ENCODE data around the gene ADGRF5.
"Not testable (repeated sequence)": the region's sequence is repeated elsewhere in the genome, so short reads cannot be mapped to it uniquely, and the experiment has no call there.

Gene ADGRF5

DNA sequence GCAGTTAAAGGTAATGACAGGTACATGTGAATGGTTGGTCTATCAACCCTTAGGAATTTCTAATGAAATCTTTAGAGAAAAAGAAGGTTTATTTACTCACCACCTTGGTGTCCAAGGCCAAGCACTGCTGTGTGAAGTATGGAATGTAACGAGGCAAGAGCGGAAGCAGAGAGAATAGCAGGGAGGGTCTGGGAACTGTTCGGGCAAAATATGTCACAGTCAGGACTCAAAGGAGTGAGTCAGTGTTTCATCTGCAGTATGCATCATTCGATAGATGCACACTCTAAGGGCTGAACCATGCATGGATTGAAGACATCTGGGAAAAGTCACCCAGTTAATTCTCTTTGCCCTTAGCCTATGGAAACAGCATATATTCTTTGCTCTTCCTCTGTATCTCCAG lies 33.2 kb downstream of the ADGRF5 start:
- no peak for DNase-seq (ENCODE audit: low spot score)

DNA sequence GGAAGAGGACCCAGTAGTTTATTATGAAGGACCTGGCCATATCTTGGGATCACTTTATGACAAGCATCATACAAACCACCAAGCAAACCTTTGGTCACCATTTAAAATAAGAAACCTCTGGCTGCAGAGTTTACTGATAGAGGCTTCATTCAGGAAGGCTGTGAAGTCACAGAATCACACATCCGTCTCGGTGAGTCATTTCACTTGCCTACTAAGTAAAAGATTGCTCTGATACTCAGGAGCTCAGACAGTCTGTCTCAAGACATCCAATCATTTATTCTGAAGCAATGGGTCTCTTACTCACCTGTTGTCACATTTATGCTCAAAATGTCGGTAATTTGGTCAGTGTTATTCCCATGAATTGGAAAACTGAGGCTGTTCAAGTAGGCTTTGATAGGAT lies 33.7 kb downstream of the ADGRF5 start:
- DNase-seq (ENCODE audit: low spot score): no peak

DNA sequence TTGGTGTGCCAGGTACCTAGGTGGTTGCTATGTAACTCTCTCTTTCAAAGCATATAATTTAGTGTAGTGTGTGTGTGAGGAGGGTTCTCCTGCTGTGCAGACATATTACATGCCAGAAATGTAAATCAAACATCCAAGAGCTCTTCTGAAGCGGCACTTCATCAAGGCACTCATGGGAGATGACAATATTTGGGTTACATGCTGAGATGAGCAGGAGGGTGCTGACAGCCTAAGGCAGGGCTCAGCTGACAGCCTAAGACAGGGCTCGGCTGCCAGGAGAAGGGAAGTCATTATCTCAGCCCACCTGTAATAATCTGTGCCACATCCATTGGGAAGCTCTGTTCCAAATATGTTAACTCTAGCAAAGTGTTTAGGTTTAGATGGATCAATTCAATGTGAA lies 39.1 kb downstream of the ADGRF5 start:
- no peak for DNase-seq (ENCODE audit: low spot score)

DNA sequence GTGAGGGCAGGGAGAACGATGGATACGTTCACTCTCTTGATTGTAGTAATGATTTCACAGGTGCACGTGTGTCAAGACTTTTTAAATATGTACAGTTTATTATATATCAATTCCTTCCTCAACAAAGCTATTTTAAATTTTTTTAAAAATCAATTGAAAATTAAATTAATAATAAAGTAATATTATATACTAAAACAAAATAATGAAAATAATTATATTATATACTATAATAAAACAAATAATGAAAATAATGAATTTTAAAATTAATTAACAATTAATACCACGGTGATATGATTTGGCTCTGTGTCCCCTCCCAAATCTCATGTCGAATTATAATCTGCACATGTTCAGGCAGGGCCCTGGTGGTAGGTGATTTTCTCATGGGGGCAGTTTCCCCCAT lies 42.7 kb downstream of the ADGRF5 start:
- no peak for DNase-seq (ENCODE audit: low spot score)

DNA sequence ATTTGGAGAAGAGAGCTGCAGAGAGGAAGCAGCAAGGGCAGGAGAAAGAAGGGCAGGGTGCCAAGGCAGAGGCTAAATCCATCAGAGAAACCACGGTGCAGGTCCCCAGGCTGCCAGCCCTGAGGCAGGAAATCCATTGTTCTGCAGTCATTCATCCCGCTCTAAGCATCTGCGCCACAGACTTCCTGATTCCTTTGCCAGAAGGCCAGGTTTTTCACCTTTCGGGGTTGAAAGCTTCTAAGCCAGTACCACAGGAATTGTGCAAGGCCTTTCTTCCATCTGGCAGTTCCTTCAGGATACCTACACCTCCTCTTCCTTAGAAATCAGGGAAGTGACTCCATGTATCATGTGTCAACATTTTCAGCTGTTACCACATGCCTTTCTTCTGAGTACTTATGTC lies 45.6 kb downstream of the ADGRF5 start:
- DNase-seq (ENCODE audit: low spot score): no peak

DNA sequence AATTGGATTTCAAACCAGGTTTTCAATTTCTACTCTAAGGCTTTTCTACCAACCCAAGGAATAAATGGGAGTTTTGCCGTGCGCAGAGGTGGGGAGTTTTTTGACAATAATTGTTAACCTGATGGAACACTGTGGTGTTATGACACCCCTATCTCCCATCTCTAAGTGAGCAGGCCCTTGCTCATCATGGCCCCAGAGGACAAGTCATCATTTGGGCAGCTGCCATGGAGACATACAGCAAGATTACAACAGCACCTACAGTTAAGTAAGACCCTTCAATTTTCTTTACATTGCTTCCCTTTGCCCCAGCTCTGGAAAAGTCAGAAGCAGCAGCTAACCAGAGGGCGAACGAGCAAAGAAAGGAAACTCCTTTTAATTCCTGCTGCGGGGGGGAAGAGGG lies 54.3 kb downstream of the ADGRF5 start:
- DNase-seq (ENCODE audit: low spot score): no peak

DNA sequence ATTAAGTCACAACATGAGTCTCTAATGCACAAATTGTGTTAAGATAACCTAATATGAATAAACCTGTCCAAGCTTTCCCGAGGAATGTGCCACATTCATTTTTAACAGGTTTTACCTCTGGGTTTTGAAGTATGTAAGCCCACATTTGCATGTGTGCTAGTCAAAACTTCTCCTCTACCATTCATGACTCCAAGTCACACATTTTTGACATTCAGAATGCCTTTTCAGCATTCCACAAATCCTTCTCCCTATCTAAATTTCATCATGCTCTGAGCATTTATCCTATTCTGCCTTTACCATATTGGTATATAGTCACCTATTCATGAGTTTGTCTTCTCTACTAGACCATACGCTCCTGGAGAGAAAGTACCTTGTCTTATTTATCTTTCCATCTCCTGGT lies 56.5 kb downstream of the ADGRF5 start:
- no peak for DNase-seq (ENCODE audit: low spot score)

DNA sequence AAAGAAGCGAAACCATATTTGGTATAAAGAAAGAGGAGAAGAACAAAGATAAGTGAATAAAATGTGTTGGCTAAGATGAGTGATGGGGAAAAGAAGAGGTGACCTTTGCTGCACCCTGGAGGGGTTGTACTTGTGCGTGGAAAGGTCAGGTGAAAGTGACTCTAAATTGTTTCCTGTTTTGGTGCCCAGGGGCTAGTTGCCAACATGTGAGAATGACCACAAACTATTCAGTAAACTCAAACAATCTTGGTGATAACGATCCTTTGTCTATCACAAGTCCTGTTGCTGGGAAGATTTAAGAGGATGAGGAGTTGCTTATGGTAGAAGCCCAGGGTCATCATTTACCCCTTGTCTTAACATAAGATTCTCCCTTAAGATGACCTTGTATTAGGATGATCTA lies 57.9 kb downstream of the ADGRF5 start:
- DNase-seq (ENCODE audit: low spot score): no peak

DNA sequence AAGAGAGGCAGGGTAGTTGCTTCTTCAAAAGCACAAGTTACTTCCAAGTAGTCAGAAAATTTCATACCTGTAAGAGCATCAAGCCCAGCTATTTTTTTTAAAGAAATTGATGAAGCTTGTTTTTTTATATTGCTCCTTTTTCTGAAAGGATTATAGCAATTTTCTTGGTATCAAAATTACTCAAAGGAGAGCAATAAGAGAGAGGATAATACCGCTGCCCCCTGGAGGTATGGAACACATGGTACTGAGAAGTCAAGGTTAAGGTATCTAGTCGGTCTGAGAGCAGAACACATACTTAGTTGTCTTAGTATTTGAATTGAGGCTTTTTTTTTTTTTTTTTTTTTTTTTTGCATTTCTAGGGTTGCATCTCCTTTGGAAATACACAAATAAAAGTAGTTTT lies 59.4 kb downstream of the ADGRF5 start:
- DNase-seq (ENCODE audit: low spot score): no peak

DNA sequence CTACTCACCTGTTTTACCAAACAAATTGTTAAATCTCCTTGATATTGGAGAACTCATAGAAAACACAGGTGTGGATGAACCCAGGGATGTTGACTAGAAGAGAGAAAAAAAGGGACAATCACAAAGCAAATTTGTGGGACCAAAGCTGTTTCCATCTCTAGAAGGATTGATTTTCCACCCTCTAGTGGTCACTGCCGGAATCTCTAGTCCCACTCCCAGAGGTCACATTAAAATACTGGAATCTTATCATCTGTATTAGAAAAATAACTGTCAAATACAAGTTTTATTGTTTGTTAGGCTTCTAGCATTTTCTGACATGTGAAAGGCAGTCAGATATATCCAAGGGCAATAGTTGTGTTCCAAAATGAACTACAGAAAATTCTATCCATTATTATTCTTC lies 65.8 kb downstream of the ADGRF5 start:
- not testable (repeated sequence) for DNase-seq (ENCODE audit: low spot score)

DNA sequence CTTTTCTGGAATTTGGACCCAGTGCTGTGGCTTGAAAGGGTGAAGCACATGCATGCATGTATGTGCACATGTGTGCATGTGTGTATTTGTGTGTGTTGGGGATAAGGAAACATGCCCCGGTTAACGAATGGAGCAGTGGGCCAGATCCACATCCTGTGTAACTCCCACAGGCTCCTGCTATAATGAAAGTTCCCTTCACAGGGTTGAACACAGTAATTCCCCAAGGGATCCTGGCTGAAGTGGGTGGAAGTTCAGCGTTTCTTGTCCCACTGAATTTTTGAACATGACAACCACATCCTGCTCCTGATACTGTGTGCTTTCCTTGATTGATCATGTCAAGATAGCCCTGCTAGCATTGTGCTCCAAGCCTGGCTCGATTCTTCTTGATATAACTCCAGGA lies 70.2 kb downstream of the ADGRF5 start:
- not testable (repeated sequence) for DNase-seq (ENCODE audit: low spot score)

DNA sequence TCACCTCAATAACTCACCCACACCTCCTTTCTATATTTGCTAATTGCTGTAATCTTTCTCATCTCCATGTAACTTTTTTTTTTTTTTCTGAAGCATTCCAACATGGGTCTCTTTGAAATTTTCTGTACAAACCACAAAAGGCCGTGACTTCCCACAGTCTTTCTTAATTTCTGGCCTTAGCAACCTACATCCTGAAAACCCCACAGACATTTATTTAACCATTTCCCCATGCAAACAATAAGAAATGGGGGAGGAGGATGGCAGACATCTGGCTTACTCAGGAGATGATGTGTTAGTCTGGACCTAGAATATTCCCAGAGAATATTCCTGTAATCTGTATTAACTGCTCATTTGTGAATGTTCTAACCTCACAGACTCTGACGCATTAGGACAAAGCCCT lies 70.9 kb downstream of the ADGRF5 start:
- DNase-seq (ENCODE audit: low spot score): no peak

DNA sequence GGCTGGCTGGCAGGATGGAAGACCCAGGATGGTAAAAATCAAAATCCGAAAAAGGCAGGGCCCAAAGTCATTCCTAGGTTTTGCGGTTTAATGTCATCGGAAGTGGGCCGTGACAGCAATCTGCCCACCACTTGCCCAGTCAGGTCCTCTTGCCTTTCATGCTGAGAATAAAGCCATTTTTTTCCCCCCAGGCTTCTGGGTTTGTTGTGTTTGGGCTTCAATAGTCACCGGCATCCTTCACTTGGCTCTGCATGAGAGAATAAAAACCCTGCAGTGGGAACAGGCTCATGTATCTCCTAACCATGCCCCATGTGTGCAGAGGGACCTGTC lies 72.4 kb downstream of the ADGRF5 start:
- no peak for DNase-seq (ENCODE audit: low spot score)

DNA sequence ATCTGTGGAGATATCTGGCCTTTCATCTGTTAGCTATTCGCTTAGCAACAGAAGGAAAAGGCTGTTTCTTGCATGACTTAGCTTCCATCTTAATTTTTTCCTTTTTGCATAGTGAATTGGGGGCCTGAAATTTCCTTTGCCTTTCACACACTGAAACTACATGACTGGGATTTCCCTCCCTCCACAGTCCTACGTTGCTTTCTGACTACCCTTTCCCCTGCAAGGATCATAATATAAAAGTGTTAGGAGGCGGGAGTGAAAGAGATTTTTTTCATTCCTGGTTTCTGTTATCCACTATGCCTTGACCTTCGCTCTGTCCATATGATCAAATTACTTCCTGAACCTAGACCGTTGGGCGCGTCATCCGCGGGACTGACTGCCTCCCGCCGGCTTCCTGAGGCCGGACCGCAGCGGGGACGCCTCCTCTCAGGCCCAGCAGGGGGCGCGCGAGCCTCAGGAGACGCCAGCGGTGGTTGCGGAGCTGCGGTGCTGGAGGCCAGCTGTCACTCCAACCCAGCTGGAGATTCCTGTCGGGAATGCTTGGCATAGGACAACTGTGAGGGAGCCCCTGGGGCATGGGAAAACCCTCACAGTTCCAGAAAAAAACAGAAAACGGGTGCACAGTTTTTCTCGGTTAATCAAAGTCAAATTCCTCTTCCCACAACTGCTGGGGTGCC lies 72.9 kb downstream of the ADGRF5 start:
- DNase-seq (ENCODE audit: low spot score): peak; percentile 35

DNA sequence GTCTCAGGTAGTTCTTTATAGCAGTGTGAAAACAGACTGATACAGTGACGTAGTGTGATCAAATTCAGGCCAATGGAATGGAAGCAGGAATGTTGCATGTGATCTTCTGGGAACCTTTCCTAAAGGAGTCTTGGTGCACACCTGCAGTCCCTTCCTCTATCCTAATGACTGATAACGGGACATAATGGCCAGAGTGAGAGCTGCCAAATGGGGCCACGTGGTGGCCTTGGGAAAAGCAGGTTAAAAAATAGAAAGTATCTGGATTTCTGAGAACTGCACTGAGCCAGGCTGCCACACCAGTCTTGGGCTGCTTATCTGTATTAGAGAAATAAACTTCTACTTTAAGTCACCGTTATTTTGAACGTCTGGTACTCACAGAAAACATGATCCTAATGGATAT lies 76.6 kb downstream of the ADGRF5 start:
- DNase-seq (ENCODE audit: low spot score): no peak

DNA sequence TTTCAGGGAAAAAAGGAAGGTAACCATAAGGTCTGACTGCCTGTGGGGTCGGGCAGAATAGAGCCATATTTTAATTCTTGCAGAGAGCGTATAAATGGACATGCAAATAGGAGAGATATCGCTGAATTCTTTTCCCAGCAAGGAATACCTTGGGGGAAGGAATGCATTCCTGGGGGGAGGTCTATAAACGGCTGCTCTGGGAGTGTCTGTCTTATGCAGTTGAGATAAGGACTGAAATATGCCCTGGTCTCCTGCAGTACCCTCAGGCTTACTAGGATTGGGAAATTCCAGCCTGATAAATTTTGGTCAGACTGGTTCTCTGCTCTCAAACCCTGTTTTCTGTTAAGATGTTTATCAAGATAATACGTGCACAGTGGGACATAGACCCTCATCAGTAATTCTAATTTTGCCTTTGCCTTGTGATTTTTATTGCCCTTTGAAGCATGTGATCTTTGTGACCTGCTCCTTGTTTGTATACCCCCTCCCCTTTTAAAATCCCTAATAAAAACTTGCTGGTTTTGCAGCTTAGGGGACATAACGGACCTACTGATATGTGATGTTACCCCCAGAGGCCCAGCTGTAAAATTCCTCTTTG lies 79.4 kb downstream of the ADGRF5 start:
- DNase-seq (ENCODE audit: low spot score): not testable (repeated sequence)

DNA sequence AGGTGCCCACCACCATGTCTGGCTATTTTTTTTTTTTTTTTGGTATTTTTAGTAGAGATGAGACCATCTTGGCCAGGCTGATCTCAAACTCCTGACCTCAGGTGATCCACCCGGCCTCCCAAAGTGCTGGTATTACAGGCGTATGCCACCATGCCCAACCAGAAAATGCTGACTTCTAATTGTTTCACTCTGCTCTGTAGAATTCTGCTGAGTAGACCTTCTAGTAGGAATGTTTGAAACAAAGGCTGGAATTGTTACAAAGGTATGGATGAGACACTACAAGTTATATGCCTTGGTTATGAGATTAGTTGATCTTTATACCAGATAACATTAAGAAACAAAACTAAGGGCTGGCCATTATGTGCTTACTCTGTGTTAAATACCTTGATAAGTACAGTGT lies 83.7 kb downstream of the ADGRF5 start:
- DNase-seq (ENCODE audit: low spot score): no peak

DNA sequence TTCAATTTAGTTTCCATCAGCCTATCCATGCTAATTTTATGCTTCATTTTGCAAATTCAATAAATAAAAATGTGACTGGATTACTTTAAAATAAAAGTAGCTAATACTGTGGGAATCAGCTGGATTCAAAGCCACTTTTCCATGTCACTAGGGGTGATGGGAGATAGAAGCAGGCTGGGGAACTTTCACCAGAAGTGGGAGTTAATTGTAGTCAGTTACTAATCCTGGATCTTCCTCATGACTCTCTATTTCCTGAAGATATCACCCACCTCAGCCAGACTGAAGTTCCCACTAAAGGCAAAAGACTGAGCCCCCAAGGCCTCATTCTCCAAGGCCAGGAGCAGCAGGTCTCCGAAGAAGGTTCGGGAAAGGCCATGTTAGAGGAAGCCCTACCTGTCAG lies 86.7 kb downstream of the ADGRF5 start:
- DNase-seq (ENCODE audit: low spot score): not testable (repeated sequence)

DNA sequence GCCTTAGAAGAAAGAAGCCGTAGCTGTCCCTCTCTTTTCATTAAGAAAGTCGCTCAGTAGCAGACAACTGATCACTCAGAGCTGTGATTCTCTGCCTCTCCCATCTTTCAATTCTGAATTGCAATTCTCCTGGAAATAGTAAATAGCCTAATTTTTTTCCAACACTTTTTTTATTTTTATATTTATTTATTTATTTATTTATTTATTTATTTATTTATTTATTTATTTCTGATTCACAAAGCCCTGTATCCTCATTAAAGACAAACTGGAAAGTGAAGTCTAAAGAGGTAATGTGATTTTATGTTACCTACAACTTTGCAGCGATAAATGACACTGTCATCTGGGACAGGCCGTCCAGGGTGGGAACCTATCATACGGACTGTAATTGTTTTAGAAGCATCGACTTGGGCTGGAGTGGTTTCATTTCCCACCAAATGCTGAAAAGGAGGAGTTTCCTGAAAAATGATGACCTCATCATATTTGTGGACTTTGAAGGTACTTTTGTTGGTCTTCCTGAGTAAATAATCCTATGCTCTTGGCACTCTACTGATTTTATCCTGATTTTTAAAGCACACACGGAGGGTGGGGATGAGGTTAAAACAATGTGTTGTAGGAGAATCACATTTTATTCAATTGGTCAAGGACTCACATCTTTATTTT lies 87.4 kb downstream of the ADGRF5 start:
- not testable (repeated sequence) for DNase-seq (ENCODE audit: low spot score)

DNA sequence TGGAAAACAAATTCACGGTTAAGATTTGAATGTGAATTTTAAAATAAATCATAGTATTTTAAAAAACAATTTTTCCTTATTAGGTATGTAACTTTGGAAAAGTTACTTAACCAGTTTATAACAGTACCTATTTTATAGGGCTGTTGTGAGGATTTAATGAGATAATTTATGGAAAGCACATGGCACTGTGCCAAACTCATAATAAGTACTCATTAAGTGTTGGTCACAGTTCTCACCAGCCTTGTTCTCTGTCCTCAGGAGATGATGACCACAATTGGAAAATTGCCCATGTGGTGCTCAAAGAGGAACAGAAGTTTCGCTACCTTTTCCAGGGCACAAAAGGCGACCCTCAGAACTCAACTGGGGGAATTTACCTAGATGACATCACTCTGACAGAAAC lies 88.9 kb downstream of the ADGRF5 start:
- DNase-seq (ENCODE audit: low spot score): no peak

DNA sequence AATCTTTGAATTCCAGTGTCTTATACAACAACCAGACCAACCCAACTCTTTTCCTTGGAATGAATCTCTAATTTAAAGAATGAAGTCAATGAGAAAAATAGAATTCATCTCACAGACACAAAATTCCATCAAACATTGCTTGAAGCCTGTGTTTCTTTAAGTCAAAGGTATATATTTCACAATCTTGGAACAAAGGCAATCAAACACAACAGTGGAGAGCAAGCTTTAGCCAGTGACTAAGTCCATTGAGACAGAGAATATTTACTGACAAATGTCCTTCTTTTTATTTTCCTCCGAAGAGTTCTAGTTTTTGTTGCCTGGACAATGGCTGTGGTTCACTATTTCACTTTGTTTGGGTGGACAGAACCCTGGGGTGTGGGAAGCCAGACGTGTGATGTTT lies 92.8 kb downstream of the ADGRF5 start:
- DNase-seq (ENCODE audit: low spot score): no peak

DNA sequence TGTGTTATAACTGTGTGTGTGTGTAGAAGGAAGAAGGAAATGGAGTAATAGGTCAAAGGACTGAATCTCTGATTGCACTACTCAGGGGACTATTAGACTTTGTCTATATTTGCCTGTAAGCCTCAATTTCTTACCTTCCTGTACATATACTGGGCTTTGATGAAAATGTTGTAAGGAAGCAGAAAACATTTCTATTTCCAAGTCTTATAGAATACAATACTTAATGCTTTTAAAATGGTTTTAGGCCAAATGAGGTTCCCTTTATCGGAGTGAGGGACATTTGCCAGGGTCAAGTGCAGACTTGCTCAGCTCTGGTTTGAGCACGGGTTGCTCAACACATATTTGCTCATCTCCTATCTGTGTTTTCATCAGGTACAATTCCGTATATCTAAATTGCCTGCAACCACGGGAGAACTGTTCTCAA lies 100.3 kb downstream of the ADGRF5 start:
- DNase-seq (ENCODE audit: low spot score): no peak

DNA sequence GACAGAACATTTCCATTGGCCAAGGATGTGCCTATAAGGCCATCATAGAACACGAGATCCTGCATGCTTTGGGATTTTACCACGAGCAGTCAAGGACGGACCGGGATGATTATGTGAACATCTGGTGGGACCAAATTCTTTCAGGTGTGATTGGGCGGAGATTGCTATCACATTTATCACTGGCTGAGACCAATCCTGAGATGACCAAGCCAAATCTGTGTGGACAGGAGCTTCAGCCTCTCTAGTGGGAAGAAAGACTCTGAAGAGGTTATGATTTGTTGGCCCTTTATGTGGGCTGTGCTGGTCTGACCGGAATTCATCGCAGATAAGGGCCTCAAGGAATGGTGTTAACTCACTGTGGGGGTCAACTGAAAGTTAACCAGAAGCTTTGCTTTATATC lies 102.2 kb downstream of the ADGRF5 start:
- no peak for DNase-seq (ENCODE audit: low spot score)

DNA sequence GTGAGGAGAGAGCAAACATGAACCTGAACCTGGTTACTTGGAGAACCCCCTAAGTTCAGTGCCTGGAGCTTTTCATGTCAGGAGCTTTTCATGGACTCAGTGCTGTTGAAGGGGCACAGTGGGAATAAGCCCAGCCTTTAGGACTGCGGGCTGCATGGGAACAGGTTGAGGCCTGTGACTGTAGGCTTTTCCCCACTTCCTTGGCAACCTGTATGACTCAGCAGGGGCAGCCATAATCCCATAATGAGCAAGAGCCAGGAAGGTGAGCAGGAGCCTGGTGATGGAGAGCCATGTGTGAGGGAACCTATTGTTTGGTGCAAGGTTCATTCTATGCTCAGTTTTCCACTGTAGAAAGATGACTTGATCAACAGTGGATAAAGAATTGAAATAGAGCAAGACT lies 105.1 kb downstream of the ADGRF5 start:
- DNase-seq (ENCODE audit: low spot score): no peak

Data from hematopoietic multipotent progenitor cell treated with erythropoietin and hydrocortisone succinate and interleukin-3 and kit ligand, for 17 days (in vitro differentiated cells).